ENCODE data around the gene PAK4.

The PAK4 gene

DNA sequence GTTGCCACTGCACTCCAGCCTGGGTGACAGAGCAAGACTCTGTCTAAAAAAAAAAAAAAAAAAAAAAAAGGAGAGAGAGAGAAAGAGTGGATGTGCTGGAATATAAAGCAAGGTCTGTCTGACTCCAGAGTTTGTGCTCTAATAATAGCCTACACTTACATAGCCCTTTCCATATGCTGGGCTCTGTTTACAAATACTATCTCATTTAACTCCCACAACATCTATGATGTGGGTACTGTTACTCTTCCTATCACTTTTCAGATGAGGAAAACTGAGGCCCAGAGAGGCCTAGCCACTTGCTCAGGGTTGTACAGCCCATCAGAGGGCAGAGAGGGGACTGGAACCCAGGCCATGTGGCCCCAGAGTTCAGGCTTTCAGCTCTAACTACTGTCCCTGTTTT, 15.9 kb upstream of the PAK4 start:
- no peaks in the 10 kb centered on the region for H3K4me1 ChIP-seq
- no peak overlapping the region for H3K4me3 ChIP-seq (ENCODE audit: low read depth, low read length)
- H3K9me3 ChIP-seq, result no peaks in the 10 kb centered on the region
- no peaks in the 10 kb centered on the region for H3K36me3 ChIP-seq
- TF ChIP-seq CTCF (IDR thresholded peaks at IDR 0.05; ENCODE audit: low read depth, low read length), result no peak
- DNase-seq, result no peak
- no peaks in the 10 kb centered on the region for H3K27me3 ChIP-seq

DNA sequence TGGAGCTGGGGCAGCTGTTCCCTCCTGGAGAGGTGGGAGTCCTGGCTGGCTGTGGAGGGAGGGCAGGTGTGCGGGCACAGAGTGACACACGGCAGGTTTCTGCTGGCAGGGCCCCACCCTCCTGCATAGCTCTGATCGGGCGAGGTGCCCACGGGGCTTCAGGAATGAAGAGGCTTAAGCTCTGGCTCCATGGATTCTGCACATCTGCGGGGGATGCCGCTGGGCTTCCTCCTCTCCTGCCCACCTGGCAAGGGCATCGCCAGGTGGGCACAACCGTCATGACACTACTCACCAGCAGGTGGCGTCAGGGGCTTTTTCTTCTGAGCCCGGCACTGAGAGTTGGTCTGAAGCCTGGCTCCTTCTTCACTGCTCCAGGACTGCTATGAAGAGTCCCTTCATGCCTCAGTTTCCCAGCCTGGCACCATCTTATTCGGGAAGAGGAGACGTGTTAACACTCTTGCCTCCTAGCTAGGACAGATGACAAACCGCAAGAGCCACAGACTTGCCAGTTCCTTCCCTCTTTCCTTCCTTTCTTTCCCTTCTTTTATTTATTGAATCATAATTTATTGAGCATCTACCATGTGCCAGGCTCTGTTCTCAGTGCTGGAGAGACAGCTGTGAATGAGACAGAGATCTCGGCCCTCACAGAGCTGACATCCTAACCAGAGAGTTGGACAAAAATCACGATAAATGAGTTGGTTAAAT, 15.2 kb upstream of the PAK4 start:
- no peaks in the 10 kb centered on the region for H3K4me1 ChIP-seq
- H3K9me3 ChIP-seq, result no peaks in the 10 kb centered on the region
- H3K36me3 ChIP-seq, result no peaks in the 10 kb centered on the region
- DNase-seq, result peak; percentile 62
- no peak overlapping the region for H3K4me3 ChIP-seq (ENCODE audit: low read depth, low read length)
- TF ChIP-seq CTCF (IDR thresholded peaks at IDR 0.05; ENCODE audit: low read depth, low read length), result peak; percentile 84
- H3K27me3 ChIP-seq, result no peaks in the 10 kb centered on the region

DNA sequence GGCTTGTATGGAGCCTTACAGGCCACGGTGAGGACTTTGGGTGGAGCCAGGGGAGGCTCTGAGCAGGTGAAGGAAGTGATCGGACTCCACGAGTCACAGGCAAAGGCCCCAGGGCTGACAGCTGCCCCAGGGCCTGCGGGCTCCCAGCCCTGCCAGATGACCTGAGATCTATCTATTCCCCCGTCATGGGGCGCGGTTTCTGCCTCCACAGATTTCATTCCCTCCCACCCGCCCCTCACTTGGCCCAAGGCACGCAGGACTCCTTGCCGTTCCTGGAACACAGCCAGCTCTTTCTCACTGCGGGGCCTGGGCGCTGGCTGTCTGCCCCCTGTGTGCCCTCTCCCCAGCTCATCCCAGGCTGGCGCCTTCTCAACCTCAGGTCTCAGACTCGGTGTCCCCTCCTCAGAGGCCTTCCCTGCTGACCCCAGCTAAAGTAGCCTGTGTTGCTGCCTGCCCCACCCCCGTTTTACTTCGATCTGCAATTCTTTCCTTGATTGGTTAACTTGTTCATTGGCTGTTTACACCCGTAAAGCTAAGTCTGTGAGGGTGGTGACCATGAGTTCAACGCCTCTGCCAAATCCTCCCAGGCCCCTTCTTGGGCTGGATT, 13.9 kb upstream of the PAK4 start:
- DNase-seq, result peak; percentile 40
- Histone ChIP-seq H3K4me3 (ENCODE audit: low read depth, low read length) (no peak overlapping the region), H3K27me3 (no peaks in the 10 kb centered on the region), H3K9me3 (no peaks in the 10 kb centered on the region), H3K4me1 (no peaks in the 10 kb centered on the region), H3K36me3 (no peaks in the 10 kb centered on the region)
- no peak for TF ChIP-seq CTCF (IDR thresholded peaks at IDR 0.05; ENCODE audit: low read depth, low read length)

DNA sequence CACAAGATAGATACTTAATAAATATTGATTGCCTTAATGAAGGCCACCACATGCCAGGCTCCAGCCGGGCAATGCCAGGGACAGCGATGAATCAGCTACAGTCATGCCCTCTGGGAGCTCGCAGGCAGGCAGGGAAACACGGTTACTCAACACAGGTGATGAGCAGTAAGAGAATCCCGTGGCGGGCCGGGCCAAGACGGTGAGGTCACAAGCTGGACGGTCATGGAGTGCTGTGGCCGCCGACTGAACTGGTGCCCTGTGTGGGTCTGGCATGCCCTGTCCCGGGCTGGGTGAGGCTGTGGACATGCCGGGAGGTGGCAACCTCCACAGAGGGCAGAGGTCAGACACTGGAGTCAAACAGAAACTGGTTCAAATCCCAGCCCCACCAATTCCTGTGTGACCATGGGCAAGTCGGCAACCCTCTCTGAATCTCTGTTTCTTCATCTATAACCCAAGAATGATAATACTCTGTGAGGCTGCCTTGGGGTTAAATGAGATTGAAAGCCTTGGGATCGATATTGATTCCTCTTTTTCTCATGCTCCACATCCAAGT, 13.2 kb upstream of the PAK4 start:
- no peak for TF ChIP-seq CTCF (IDR thresholded peaks at IDR 0.05; ENCODE audit: low read depth, low read length)
- Histone ChIP-seq H3K27me3 (no peaks in the 10 kb centered on the region), H3K4me1 (no peaks in the 10 kb centered on the region), H3K4me3 (ENCODE audit: low read depth, low read length) (no peak overlapping the region), H3K36me3 (no peaks in the 10 kb centered on the region), H3K9me3 (no peaks in the 10 kb centered on the region)
- DNase-seq, result no peak

DNA sequence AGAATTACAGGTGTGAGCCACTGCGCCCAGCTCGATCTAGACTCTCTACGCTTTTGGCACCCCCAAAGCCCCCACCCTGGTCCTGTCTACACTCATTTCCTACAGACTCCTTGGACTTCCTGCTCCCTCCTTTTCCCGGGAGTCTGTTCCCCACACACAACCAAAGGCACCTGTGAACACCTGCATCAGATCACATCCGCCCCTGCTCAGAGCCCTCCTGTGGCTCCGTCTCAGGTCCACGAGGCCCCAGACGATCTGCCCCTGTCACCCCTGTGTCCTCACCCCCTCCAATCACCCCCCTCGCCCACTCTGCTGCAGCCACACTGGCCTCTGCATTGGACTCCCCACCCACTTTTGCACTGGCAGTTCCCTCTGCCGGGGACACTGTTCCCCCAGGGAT, 12.4 kb upstream of the PAK4 start:
- Histone ChIP-seq H3K27me3 (no peaks in the 10 kb centered on the region), H3K36me3 (no peaks in the 10 kb centered on the region), H3K9me3 (no peaks in the 10 kb centered on the region), H3K4me3 (ENCODE audit: low read depth, low read length) (no peak overlapping the region), H3K4me1 (no peaks in the 10 kb centered on the region)
- no peak for TF ChIP-seq CTCF (IDR thresholded peaks at IDR 0.05; ENCODE audit: low read depth, low read length)
- DNase-seq, result no peak

Measured in BE2C (cell line).